CD14-positive monocyte (primary cell): Measurements from ENCODE around the gene ARHGAP18. TPM values are rescaled to one million over a fixed set of nuclear protein-coding genes. Genes with fewer than 3 reads are reported as not detected.

Experiments used
- DNase-seq, 3 donors: peaks; one replicate each; pipeline ENCODE4 v3.0.0-alpha.2; 2011 to 2022
- H2AFZ ChIP-seq: 2 replicates; pipeline ENCODE4 v1.6.0; 2012; ENCODE audit warnings: mild to moderate bottlenecking, low read depth, low read length, inconsistent platforms; ENCODE audit not compliant: insufficient read depth, poor library complexity, severe bottlenecking
- H3K27ac ChIP-seq, 2 donors: 1 replicate in 1 of 2; 2 replicates in 1 of 2; pipeline ENCODE4 v1.5.1; 2012 to 2013; ENCODE audit warnings: low read length in 2 of 2, control low read depth in 1 of 2, inconsistent platforms in 1 of 2, low read depth in 1 of 2, mild to moderate bottlenecking in 1 of 2
- H3K27me3 ChIP-seq, 2 donors: one replicate each; pipeline versions ENCODE4 v1.6.0 to v1.6.1; 2011 to 2013; ENCODE audit warnings: low read length in 2 of 2; ENCODE audit not compliant: control insufficient read depth in 2 of 2, insufficient read depth in 2 of 2
- H3K36me3 ChIP-seq, 2 donors: replicated peaks in 1 of 2; 1 replicate in 1 of 2; 2 replicates in 1 of 2; pipeline versions ENCODE4 v1.5.1 to v1.6.1; 2012 to 2013; ENCODE audit warnings: low read length in 2 of 2, control low read depth in 1 of 2, inconsistent platforms in 1 of 2, mild to moderate bottlenecking in 1 of 2; ENCODE audit not compliant: insufficient read depth in 2 of 2, control insufficient read depth in 1 of 2
- H3K4me1 ChIP-seq, 2 donors: 1 replicate in 1 of 2; 2 replicates in 1 of 2; pipeline versions ENCODE4 v1.5.1 to v1.6.1; 2012 to 2013; ENCODE audit warnings: low read length in 2 of 2, control low read depth in 1 of 2, inconsistent platforms in 1 of 2, mild to moderate bottlenecking in 1 of 2, moderate library complexity in 1 of 2; ENCODE audit not compliant: insufficient read depth in 2 of 2, control insufficient read depth in 1 of 2
- H3K4me2 ChIP-seq: replicated peaks from 2 replicates; pipeline ENCODE3; 2012; ENCODE audit warnings: low read length, moderate library complexity, mild to moderate bottlenecking; ENCODE audit not compliant: poor library complexity, severe bottlenecking; ENCODE audit errors: extremely low read depth
- H3K4me3 ChIP-seq, 3 experiments: fragments of 200-600 bp in 1 of 3; sonication (generic) in 1 of 3; replicated peaks in 1 of 3; 1 replicate in 2 of 3; 2 replicates in 1 of 3; pipeline ENCODE4 v1.5.1; 2011 to 2013; ENCODE audit warnings: low read length in 3 of 3, mild to moderate bottlenecking in 3 of 3, control low read depth in 2 of 3, low read depth in 2 of 3, inconsistent platforms in 1 of 3, moderate library complexity in 1 of 3
- H3K79me2 ChIP-seq: 2 replicates; pipeline ENCODE4 v1.6.0; 2012; ENCODE audit warnings: mild to moderate bottlenecking, control low read depth, inconsistent platforms, low read length, moderate library complexity; ENCODE audit not compliant: insufficient read depth
- H3K9ac ChIP-seq: 2 replicates; pipeline ENCODE4 v1.6.0; 2017; ENCODE audit warnings: low read length, mild to moderate bottlenecking; ENCODE audit not compliant: insufficient read depth, poor library complexity, severe bottlenecking
- H3K9me3 ChIP-seq, 2 donors: replicated peaks in 1 of 2; 1 replicate in 1 of 2; 2 replicates in 1 of 2; pipeline versions ENCODE4 v1.5.1 to v1.6.1; 2012 to 2013; ENCODE audit warnings: low read length in 2 of 2, control low read depth in 1 of 2; ENCODE audit not compliant: control insufficient read depth in 1 of 2, insufficient read depth in 1 of 2
- H4K20me1 ChIP-seq: 2 replicates; pipeline ENCODE4 v1.6.0; 2012; ENCODE audit warnings: mild to moderate bottlenecking, low read length, control low read depth, moderate library complexity; ENCODE audit not compliant: insufficient read depth
- H3K27ac Mint-ChIP-seq, 7 donors: one replicate each; pipeline ENCODE4 v1.8.0; 2020; ENCODE audit warnings: mild to moderate bottlenecking in 7 of 7, mixed read lengths in 7 of 7, moderate library complexity in 6 of 7, inconsistent platforms in 2 of 7
- H3K27me3 Mint-ChIP-seq, 3 donors: one replicate each; pipeline ENCODE4 v1.8.0; 2021 to 2022; ENCODE audit warnings: low read depth in 3 of 3, mild to moderate bottlenecking in 3 of 3, mixed read lengths in 3 of 3, moderate library complexity in 3 of 3, inconsistent platforms in 1 of 3
- H3K36me3 Mint-ChIP-seq, 2 donors: one replicate each; pipeline ENCODE4 v1.8.0; 2020; ENCODE audit warnings: mixed read lengths in 2 of 2, inconsistent platforms in 1 of 2, mild to moderate bottlenecking in 1 of 2
- H3K4me1 Mint-ChIP-seq: one replicate; pipeline ENCODE4 v1.8.0; 2020; ENCODE audit warnings: mild to moderate bottlenecking, mixed read lengths
- H3K4me3 Mint-ChIP-seq, 2 donors: one replicate each; pipeline ENCODE4 v1.8.0; 2020; ENCODE audit warnings: mild to moderate bottlenecking in 2 of 2, mixed read lengths in 2 of 2, moderate library complexity in 1 of 2
- H3K9me3 Mint-ChIP-seq, 7 donors: one replicate each; pipeline ENCODE4 v1.8.0; 2020 to 2022; ENCODE audit warnings: mixed read lengths in 7 of 7, mild to moderate bottlenecking in 6 of 7, moderate library complexity in 6 of 7, inconsistent platforms in 2 of 7
- WGBS: methylation state at CpG from one replicate; pipeline ENCODE4 v1.1.5; 2013; ENCODE audit warnings: missing lambda C conversion rate; ENCODE audit not compliant: insufficient coverage; 5-methylcytosine and 5-hydroxymethylcytosine counted together
- intact Hi-C, 2 donors: fragments of 100-400 bp; cut with micrococcal nuclease; formaldehyde crosslinking; loops; one replicate each; pipeline versions ENCODE4 v1.15.0 to v1.15.1; 2023
- polyA plus RNA-seq, 3 donors: library from polyadenylated mRNA; depleted of rRNA in 1 of 3; unstranded in 2 of 3; stranded (reverse) in 1 of 3; fragments of 300-500 nt in 2 of 3; fragments of >200 nt in 1 of 3; fragmentation: Illumina TruSeq in 2 of 3; gene quantifications; 1 replicate in 2 of 3; 2 replicates in 1 of 3; pipeline ENCODE4 v1.2.3, GENCODE V29; 2012 to 2021
- TF ChIP-seq, protein P1 (sequence below): fragments of 200-600 bp; IDR thresholded peaks from one replicate; pipeline ENCODE4 v1.8.0; 2022; ENCODE audit warnings: antibody characterized with exemption, mild to moderate bottlenecking

Gene ARHGAP18
- polyA plus RNA-seq, 3 donors, result 3.7 to 5.6 (median 3.8) TPM

DNA sequence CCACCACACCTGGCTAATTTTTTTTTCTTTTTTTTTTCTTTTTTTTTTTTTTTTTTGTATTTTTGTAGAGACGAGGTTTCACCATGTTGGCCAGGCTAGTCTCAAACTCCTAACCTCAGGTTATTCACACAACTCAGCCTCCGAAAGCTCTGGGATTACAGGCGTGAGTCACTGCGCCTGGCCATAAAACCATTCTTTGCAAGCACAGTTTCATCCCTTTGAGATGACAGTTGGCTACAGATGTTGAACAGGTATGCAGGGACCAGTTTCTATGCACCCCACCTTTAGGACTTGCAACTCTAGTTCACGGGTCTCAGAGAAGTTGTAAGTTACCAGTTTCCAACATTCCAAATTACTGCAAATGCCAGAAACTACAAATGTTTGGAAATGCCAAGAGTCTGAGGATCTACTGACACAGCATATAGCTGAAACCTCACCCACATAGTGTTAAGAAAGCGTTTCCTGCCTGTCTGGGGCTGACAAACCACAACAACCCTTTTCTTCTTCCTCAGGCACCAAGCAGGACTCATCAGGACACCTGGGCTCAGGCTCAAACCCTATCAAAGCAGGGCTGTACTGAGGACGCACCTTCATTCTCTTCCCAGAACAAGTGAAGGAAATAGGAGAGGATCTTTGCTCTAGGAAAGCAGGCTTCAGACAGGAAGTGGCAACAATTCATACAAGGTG lies 22.9 kb downstream of the ARHGAP18 start:
- Histone ChIP-seq H2AFZ (no peak overlapping the region), H3K9ac (no peak overlapping the region), H3K4me2 (peak overlapping the region; percentile 70), H3K36me3 (no peaks in the 10 kb centered on the region), H3K9me3 (no peaks in the 10 kb centered on the region), H3K27ac (peak overlapping the region; percentile 52 to 93), H3K4me1 (peaks cover 63 to 78% of the 10 kb centered on the region in 2 donors), H3K79me2 (peaks cover 53% of the 10 kb centered on the region), H4K20me1 (no peaks in the 10 kb centered on the region), H3K4me3 (peak overlapping the region in 1 of 3 experiments; percentile 36), H3K27me3 (no peaks in the 10 kb centered on the region)
- Mint-ChIP-seq H3K36me3 (peaks cover 3 to 6% of the 10 kb centered on the region in 2 donors), H3K9me3 (no peaks in the 10 kb centered on the region), H3K4me3 (peak overlapping the region in 1 of 2 donors; percentile 60), H3K27me3 (peaks cover 0 to 2% (median 0%) of the 10 kb centered on the region in 3 donors), H3K4me1 (peaks cover 76% of the 10 kb centered on the region), H3K27ac (peak overlapping the region; percentile 88 to 99 (median 99))
- TF ChIP-seq, protein P1, sequence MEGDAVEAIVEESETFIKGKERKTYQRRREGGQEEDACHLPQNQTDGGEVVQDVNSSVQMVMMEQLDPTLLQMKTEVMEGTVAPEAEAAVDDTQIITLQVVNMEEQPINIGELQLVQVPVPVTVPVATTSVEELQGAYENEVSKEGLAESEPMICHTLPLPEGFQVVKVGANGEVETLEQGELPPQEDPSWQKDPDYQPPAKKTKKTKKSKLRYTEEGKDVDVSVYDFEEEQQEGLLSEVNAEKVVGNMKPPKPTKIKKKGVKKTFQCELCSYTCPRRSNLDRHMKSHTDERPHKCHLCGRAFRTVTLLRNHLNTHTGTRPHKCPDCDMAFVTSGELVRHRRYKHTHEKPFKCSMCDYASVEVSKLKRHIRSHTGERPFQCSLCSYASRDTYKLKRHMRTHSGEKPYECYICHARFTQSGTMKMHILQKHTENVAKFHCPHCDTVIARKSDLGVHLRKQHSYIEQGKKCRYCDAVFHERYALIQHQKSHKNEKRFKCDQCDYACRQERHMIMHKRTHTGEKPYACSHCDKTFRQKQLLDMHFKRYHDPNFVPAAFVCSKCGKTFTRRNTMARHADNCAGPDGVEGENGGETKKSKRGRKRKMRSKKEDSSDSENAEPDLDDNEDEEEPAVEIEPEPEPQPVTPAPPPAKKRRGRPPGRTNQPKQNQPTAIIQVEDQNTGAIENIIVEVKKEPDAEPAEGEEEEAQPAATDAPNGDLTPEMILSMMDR, result no peak
- peak; percentile 72 to 88 (median 77) for DNase-seq
- WGBS, result 0% methylated on average over 2 of the region's 7 CpGs
- intact Hi-C loops, result loop anchor here in 1 of 2 donors (2.0 kb wide), 1 partner anchor 196 kb away; no protein-coding TSS in a partner anchor

DNA sequence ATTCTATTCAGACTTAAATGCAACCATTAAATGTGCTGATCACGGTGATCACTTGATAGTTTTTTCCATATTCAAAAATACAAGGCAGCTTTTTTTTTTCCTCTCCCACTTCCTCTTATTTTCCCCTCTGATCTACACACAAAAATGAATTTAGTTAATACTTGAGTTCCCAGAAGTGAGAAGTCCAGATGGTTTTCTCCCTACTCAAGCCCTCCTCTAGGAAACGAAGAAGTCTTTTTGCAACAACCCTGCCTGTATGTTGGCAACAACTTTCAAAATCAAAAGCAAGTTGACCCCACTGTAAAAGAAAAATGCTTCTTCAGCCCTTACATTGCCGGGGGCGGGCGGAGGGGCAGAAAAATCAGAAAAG lies 24.3 kb downstream of the ARHGAP18 start:
- peaks cover 52% of the 10 kb centered on the region for H3K79me2 ChIP-seq
- peaks cover 0 to 2% (median 0%) of the 10 kb centered on the region in 7 donors for H3K9me3 Mint-ChIP-seq
- intact Hi-C loops, result loop anchor here in 1 of 2 donors (2.0 kb wide), 1 partner anchor 195 kb away; no protein-coding TSS in a partner anchor
- no peaks in the 10 kb centered on the region for H3K27me3 ChIP-seq
- H3K27ac Mint-ChIP-seq, result peak overlapping the region; percentile 98 to 99 (median 99)
- peak overlapping the region; percentile 70 for H3K4me2 ChIP-seq
- no peaks in the 10 kb centered on the region for H4K20me1 ChIP-seq
- H3K4me1 ChIP-seq, result peaks cover 61 to 76% of the 10 kb centered on the region in 2 donors
- TF ChIP-seq, protein P1, result no peak
- H3K9me3 ChIP-seq, result no peaks in the 10 kb centered on the region
- H3K4me1 Mint-ChIP-seq, result peaks cover 75% of the 10 kb centered on the region
- peaks cover 0 to 2% (median 0%) of the 10 kb centered on the region in 3 donors for H3K27me3 Mint-ChIP-seq
- H3K36me3 Mint-ChIP-seq, result peaks cover 6 to 10% of the 10 kb centered on the region in 2 donors
- H3K4me3 ChIP-seq, result peak overlapping the region in 2 of 3 experiments; percentile 2 to 36
- no peaks in the 10 kb centered on the region for H3K36me3 ChIP-seq
- DNase-seq, result peak; percentile 18 to 61 (median 56)
- no peak overlapping the region for H2AFZ ChIP-seq
- no CpG with 5 or more reads among the region's 5 CpGs for WGBS
- peak overlapping the region; percentile 79 to 93 for H3K27ac ChIP-seq
- peak overlapping the region in 1 of 2 donors; percentile 62 for H3K4me3 Mint-ChIP-seq
- H3K9ac ChIP-seq, result no peak overlapping the region
